HepG2 (cell line): ENCODE data around the gene KCNG4. TPM values are rescaled to one million over a fixed set of nuclear protein-coding genes. Genes with fewer than 3 reads are reported as not detected.

Experiments
- ATAC-seq: fragments of 200-7000 bp; cut with Tn5 transposase; 3 replicates; pipeline ENCODE4 v1.9.1; 2020; ENCODE audit warnings: mild to moderate bottlenecking, moderate library complexity
- BruUV-seq: library from RNA; stranded (reverse); fragments of 400-500 nt; replicated peaks from 2 replicates; lab custom pipeline; 2021; lab: Mats Ljungman, UMichigan
- CTCF ChIA-PET: fragments of 300-600 bp; formaldehyde crosslinking; extraction: SDS; loops from one replicate; lab custom pipeline; 2021; ENCODE audit warnings: low total read pairs, inconsistent platforms, low intra/inter-chr PET ratio; lab: Yijun Ruan, JAX
- POLR2A ChIA-PET: fragments of 350-600 bp; sonication (Branson Sonifier 250); formaldehyde crosslinking; loops from one replicate; lab custom pipeline; 2020; ENCODE audit warnings: antibody characterized with exemption, inconsistent platforms; lab: Yijun Ruan, JAX
- DNase-seq: peaks from one replicate; pipeline ENCODE4 v3.0.0-alpha.2; 2015; ENCODE audit warnings: low spot score
- FAIRE-seq: peaks from 3 replicates; lab custom pipeline; 2011; peaks lifted over from hg19 to GRCh38; lab: Jason Lieb, UNC
- H2AFZ ChIP-seq: one replicate; pipeline ENCODE4 v1.6.1; 2011; ENCODE audit warnings: low read length, inconsistent platforms
- H3K27ac ChIP-seq: fragments of 300-600 bp; 3 replicates; pipeline ENCODE4 v1.8.0; 2011; ENCODE audit warnings: mixed run types, mild to moderate bottlenecking, mixed read lengths, low read length, inconsistent platforms; ENCODE audit not compliant: insufficient read depth; ENCODE audit errors: extremely low read length
- H3K27me3 ChIP-seq, 2 experiments: fragments of 200-600 bp in 1 of 2; 2 replicates in 1 of 2; 3 replicates in 1 of 2; pipeline versions ENCODE4 v1.6.0 to v1.8.0; 2011; ENCODE audit warnings: low read length in 2 of 2, mild to moderate bottlenecking in 2 of 2, moderate library complexity in 2 of 2, inconsistent platforms in 1 of 2; ENCODE audit not compliant: insufficient read depth in 2 of 2, control insufficient read depth in 1 of 2
- H3K36me3 ChIP-seq, 2 experiments: fragments of 200-600 bp in 1 of 2; replicated peaks in 1 of 2; 2 replicates in 1 of 2; 3 replicates in 1 of 2; pipeline versions ENCODE4 v1.5.1 to v1.8.0; 2011; ENCODE audit warnings: low read length in 2 of 2, inconsistent platforms in 1 of 2; ENCODE audit not compliant: insufficient read depth in 2 of 2, control insufficient read depth in 1 of 2
- H3K4me1 ChIP-seq: 2 replicates; pipeline ENCODE4 v1.5.1; 2012; ENCODE audit warnings: low read length, inconsistent platforms; ENCODE audit not compliant: insufficient read depth
- H3K4me2 ChIP-seq: 2 replicates; pipeline ENCODE4 v1.6.0; 2011; ENCODE audit warnings: low read depth, low read length, inconsistent platforms
- H3K4me3 ChIP-seq, 3 experiments: fragments of 200-600 bp in 1 of 3; sonication (generic), shearing (Covaris generic) in 1 of 3; replicated peaks in 1 of 3; 2 replicates each; pipeline ENCODE4 v1.5.1; 2011 to 2016; ENCODE audit warnings: low read length in 3 of 3, inconsistent platforms in 2 of 3, low read depth in 2 of 3, mild to moderate bottlenecking in 2 of 3, control low read depth in 1 of 3, mixed read lengths in 1 of 3; ENCODE audit not compliant: insufficient read depth in 1 of 3
- H3K79me2 ChIP-seq: one replicate; pipeline ENCODE4 v1.6.1; 2011; ENCODE audit warnings: low read length, inconsistent platforms; ENCODE audit not compliant: insufficient read depth
- H3K9ac ChIP-seq: 2 replicates; pipeline ENCODE4 v1.6.0; 2011; ENCODE audit warnings: mild to moderate bottlenecking, low read depth, low read length, inconsistent platforms; ENCODE audit not compliant: insufficient read depth
- H3K9me3 ChIP-seq: 2 replicates; pipeline ENCODE4 v1.5.1; 2012; ENCODE audit warnings: mild to moderate bottlenecking, low read length
- H4K20me1 ChIP-seq: 2 replicates; pipeline ENCODE4 v1.6.0; 2011; ENCODE audit warnings: inconsistent platforms, mild to moderate bottlenecking, low read length, moderate library complexity; ENCODE audit not compliant: insufficient read depth
- ATF2 ChIP-seq: sonication (generic); formaldehyde crosslinking; IDR thresholded peaks from 2 replicates; pipeline ENCODE4 v1.4.0; 2020; ENCODE audit warnings: missing genetic modification reagents
- E2F1 ChIP-seq: sonication (generic); formaldehyde crosslinking; IDR thresholded peaks from 2 replicates; pipeline ENCODE4 v1.5.0; 2020; ENCODE audit warnings: missing genetic modification reagents
- TBL1XR1 ChIP-seq: fragments of 150-350 bp; IDR thresholded peaks from 2 replicates; pipeline ENCODE4 v1.6.1; 2014; ENCODE audit warnings: borderline replicate concordance, low read length; ENCODE audit not compliant: partially characterized antibody
- ZNF629 ChIP-seq: sonication (generic); formaldehyde crosslinking; conservative IDR thresholded peaks from 2 replicates; pipeline ENCODE4 v1.5.0; 2020; ENCODE audit warnings: missing genetic modification reagents
- WGBS: methylation state at CpG from one replicate; pipeline ENCODE4 v1.1.6; 2017; ENCODE audit warnings: low lambda C conversion rate; 5-methylcytosine and 5-hydroxymethylcytosine counted together
- in situ Hi-C: cut with HindIII; loops from 2 replicates; pipeline ENCODE4 v1.10.0; 2017; ENCODE audit warnings: low pct_unique_long_range_greater_than_20kb; ENCODE audit not compliant: extremely low pct_ligation_motif_present
- intact Hi-C: fragments of 100-400 bp; cut with micrococcal nuclease; formaldehyde crosslinking; loops from one replicate; pipeline ENCODE4 v1.10.0; 2022; ENCODE audit not compliant: unreplicated experiment
- polyA plus RNA-seq, 8 experiments: library from polyadenylated mRNA; depleted of rRNA in 3 of 8; stranded (reverse) in 7 of 8; unstranded in 1 of 8; fragments of >200 nt; fragmentation: Illumina TruSeq in 4 of 8; extraction: Trizol in 4 of 8; gene quantifications; 2 replicates each; pipeline versions ENCODE4 v1.2.1 to v1.2.3, GENCODE V29; 2011 to 2016; ENCODE audit warnings: low read depth in 4 of 8, missing spikeins in 1 of 8, mixed read lengths in 1 of 8; ENCODE audit not compliant: insufficient read depth in 1 of 8
- total RNA-seq, 5 experiments: library from RNA; depleted of rRNA; stranded (reverse); fragments of >200 nt; fragmentation: Illumina TruSeq; extraction: Trizol; gene quantifications; 2 replicates each; pipeline ENCODE4 v1.2.3, GENCODE V29; 2016; ENCODE audit warnings: low read depth in 1 of 5

KCNG4 gene
- total and polyA plus RNA-seq, 2 of the 13 experiments (the other 11 are each of a cell fraction or from before 2014, with no cell fraction given): not detected

GRCh38 chr16:84271866-84272265 lies 32.1 kb upstream of the KCNG4 start:
- Histone ChIP-seq H3K4me2 (no peak overlapping the region), H3K4me3 (no peak overlapping the region), H3K9ac (no peak overlapping the region), H3K4me1 (peaks cover 6% of the 10 kb centered on the region), H3K27me3 (peaks cover 0 to 15% of the 10 kb centered on the region in 2 experiments; a peak in 3 of 5 replicates), H4K20me1 (no peaks in the 10 kb centered on the region), H3K79me2 (no peaks in the 10 kb centered on the region), H3K36me3 (no peaks in the 10 kb centered on the region), H3K27ac (no peak overlapping the region), H3K9me3 (no peaks in the 10 kb centered on the region), H2AFZ (no peak overlapping the region)
- no peak for TF ChIP-seq ATF2 (CRISPR knock-in tag)
- WGBS: 4% methylated on average over 4 of the region's 4 CpGs
- DNase-seq (no peak), ATAC-seq (no peak), FAIRE-seq (no peak)
- intact Hi-C loops: no loop called here
- ChIA-PET CTCF (no interaction called here), POLR2A (no interaction called here)
- no TSS peak for BruUV-seq
- in situ Hi-C loops: no loop called here

- Histone ChIP-seq H2AFZ (no peak overlapping the region), H3K79me2 (no peaks in the 10 kb centered on the region), H4K20me1 (no peaks in the 10 kb centered on the region), H3K4me3 (no peak overlapping the region), H3K9ac (no peak overlapping the region), H3K9me3 (no peaks in the 10 kb centered on the region), H3K27me3 (peaks cover 0 to 15% of the 10 kb centered on the region in 2 experiments; a peak in 3 of 5 replicates), H3K27ac (no peak overlapping the region), H3K4me1 (peaks cover 10% of the 10 kb centered on the region), H3K4me2 (no peak overlapping the region), H3K36me3 (no peaks in the 10 kb centered on the region)
- FAIRE-seq (no peak), ATAC-seq (no peak), DNase-seq (no peak)
- 0% methylated on average over 1 of the region's 1 CpG for WGBS
- BruUV-seq: no TSS peak
- POLR2A ChIA-PET: no interaction called here
- intact Hi-C loops: no loop called here
- no peak for TF ChIP-seq TBL1XR1
- no peak for TF ChIP-seq E2F1 (CRISPR knock-in tag)
- TF ChIP-seq ZNF629 (CRISPR knock-in tag): peak; percentile 43; the same call in 1 of the 2 replicates
- CTCF ChIA-PET: no interaction called here
- in situ Hi-C loops: no loop called here
Observed at GRCh38 chr16:84271037-84271436, 31.2 kb upstream of the KCNG4 start.
